Muscle layer of colon (tissue), 2 donors: ENCODE results near the gene RNF150.
A peak's percentile ranks its signal among the peaks of the same experiment; 100 is the strongest.

ENCODE experiments used
- H3K27ac ChIP-seq: one replicate; pipeline ENCODE4 v1.7.0; 2013; ENCODE audit warnings: low read depth, mild to moderate bottlenecking, low read length, moderate library complexity
- H3K27me3 ChIP-seq, 2 donors: one replicate each; pipeline ENCODE4 v1.7.0; 2013; ENCODE audit warnings: low read length in 2 of 2, mild to moderate bottlenecking in 2 of 2; ENCODE audit not compliant: insufficient read depth in 2 of 2, control insufficient read depth in 1 of 2
- H3K36me3 ChIP-seq: one replicate; pipeline ENCODE4 v1.7.0; 2013; ENCODE audit warnings: mild to moderate bottlenecking, low read length; ENCODE audit not compliant: insufficient read depth
- H3K4me1 ChIP-seq: one replicate; pipeline ENCODE4 v1.7.0; 2013; ENCODE audit warnings: mild to moderate bottlenecking, low read length; ENCODE audit not compliant: insufficient read depth
- H3K4me3 ChIP-seq, 2 donors: one replicate each; pipeline ENCODE4 v1.7.0; 2013; ENCODE audit warnings: low read length in 2 of 2, low read depth in 1 of 2, mild to moderate bottlenecking in 1 of 2, moderate library complexity in 1 of 2
- H3K9ac ChIP-seq: one replicate; pipeline ENCODE4 v1.7.0; 2013; ENCODE audit warnings: low read length
- H3K9me3 ChIP-seq: one replicate; pipeline ENCODE4 v1.7.0; 2013; ENCODE audit warnings: mild to moderate bottlenecking, low read length
- donor health status: abdominal sarcoma.
- donor health status: Adenocarcinoma of cecum.

The RNF150 gene

GRCh38 chr4:140871368-140871767, 261.9 kb downstream of the RNF150 start:
- Histone ChIP-seq H3K4me3 (no peak overlapping the region), H3K4me1 (peaks cover 11% of the 10 kb centered on the region), H3K36me3 (peaks cover 10% of the 10 kb centered on the region), H3K27me3 (no peaks in the 10 kb centered on the region), H3K9ac (no peak overlapping the region), H3K27ac (no peak overlapping the region), H3K9me3 (no peaks in the 10 kb centered on the region)

GRCh38 chr4:140870427-140870826, 262.8 kb downstream of the RNF150 start:
- H3K4me1 ChIP-seq, result peaks cover 20% of the 10 kb centered on the region
- no peaks in the 10 kb centered on the region for H3K27me3 ChIP-seq
- peaks cover 10% of the 10 kb centered on the region for H3K36me3 ChIP-seq
- no peak overlapping the region for H3K27ac ChIP-seq
- no peaks in the 10 kb centered on the region for H3K9me3 ChIP-seq
- H3K4me3 ChIP-seq, result no peak overlapping the region
- no peak overlapping the region for H3K9ac ChIP-seq

GRCh38 chr4:140869446-140869845, 263.8 kb downstream of the RNF150 start:
- peaks cover 10% of the 10 kb centered on the region for H3K36me3 ChIP-seq
- no peak overlapping the region for H3K4me3 ChIP-seq
- H3K9me3 ChIP-seq, result no peaks in the 10 kb centered on the region
- H3K27ac ChIP-seq, result no peak overlapping the region
- H3K27me3 ChIP-seq, result no peaks in the 10 kb centered on the region
- H3K9ac ChIP-seq, result no peak overlapping the region
- peaks cover 24% of the 10 kb centered on the region for H3K4me1 ChIP-seq

GRCh38 chr4:140867356-140867755, 265.9 kb downstream of the RNF150 start:
- peaks cover 24% of the 10 kb centered on the region for H3K4me1 ChIP-seq
- H3K9me3 ChIP-seq, result no peaks in the 10 kb centered on the region
- H3K27ac ChIP-seq, result peak overlapping the region; percentile 48
- peaks cover 10% of the 10 kb centered on the region for H3K36me3 ChIP-seq
- no peak overlapping the region for H3K9ac ChIP-seq
- no peaks in the 10 kb centered on the region for H3K27me3 ChIP-seq
- no peak overlapping the region for H3K4me3 ChIP-seq

GRCh38 chr4:140866492-140867005, 266.7 kb downstream of the RNF150 start:
- Histone ChIP-seq H3K9ac (no peak overlapping the region), H3K36me3 (peaks cover 10% of the 10 kb centered on the region), H3K27me3 (no peaks in the 10 kb centered on the region), H3K27ac (peak overlapping the region; percentile 3), H3K9me3 (no peaks in the 10 kb centered on the region), H3K4me1 (peaks cover 25% of the 10 kb centered on the region), H3K4me3 (no peak overlapping the region)

- no peak overlapping the region for H3K9ac ChIP-seq
- H3K36me3 ChIP-seq, result peaks cover 10% of the 10 kb centered on the region
- H3K4me1 ChIP-seq, result peaks cover 22% of the 10 kb centered on the region
- no peaks in the 10 kb centered on the region for H3K27me3 ChIP-seq
- H3K27ac ChIP-seq, result peak overlapping the region; percentile 3
- no peaks in the 10 kb centered on the region for H3K9me3 ChIP-seq
- H3K4me3 ChIP-seq, result no peak overlapping the region
Measured at GRCh38 chr4:140865253-140866217, 267.7 kb downstream of the RNF150 start.

GRCh38 chr4:140863197-140863596, 270.1 kb downstream of the RNF150 start:
- no peak overlapping the region for H3K9ac ChIP-seq
- H3K9me3 ChIP-seq, result no peaks in the 10 kb centered on the region
- H3K4me1 ChIP-seq, result peaks cover 29% of the 10 kb centered on the region
- no peak overlapping the region for H3K4me3 ChIP-seq
- no peaks in the 10 kb centered on the region for H3K27me3 ChIP-seq
- no peak overlapping the region for H3K27ac ChIP-seq
- H3K36me3 ChIP-seq, result peaks cover 10% of the 10 kb centered on the region

GRCh38 chr4:140862177-140862442, 271.2 kb downstream of the RNF150 start:
- H3K27me3 ChIP-seq, result no peaks in the 10 kb centered on the region
- H3K36me3 ChIP-seq, result no peaks in the 10 kb centered on the region
- H3K27ac ChIP-seq, result no peak overlapping the region
- no peak overlapping the region for H3K9ac ChIP-seq
- H3K4me1 ChIP-seq, result peaks cover 29% of the 10 kb centered on the region
- no peak overlapping the region for H3K4me3 ChIP-seq
- H3K9me3 ChIP-seq, result no peaks in the 10 kb centered on the region

GRCh38 chr4:140861359-140862176, 271.7 kb downstream of the RNF150 start:
- Histone ChIP-seq H3K4me3 (no peak overlapping the region), H3K27me3 (no peaks in the 10 kb centered on the region), H3K9me3 (no peaks in the 10 kb centered on the region), H3K27ac (peak overlapping the region; percentile 6), H3K4me1 (peaks cover 32% of the 10 kb centered on the region), H3K36me3 (no peaks in the 10 kb centered on the region), H3K9ac (no peak overlapping the region)

GRCh38 chr4:140858897-140859296, 274.4 kb downstream of the RNF150 start:
- H3K27me3 ChIP-seq, result no peaks in the 10 kb centered on the region
- no peaks in the 10 kb centered on the region for H3K9me3 ChIP-seq
- H3K27ac ChIP-seq, result no peak overlapping the region
- no peak overlapping the region for H3K4me3 ChIP-seq
- no peak overlapping the region for H3K9ac ChIP-seq
- H3K36me3 ChIP-seq, result no peaks in the 10 kb centered on the region
- peaks cover 23% of the 10 kb centered on the region for H3K4me1 ChIP-seq

- Histone ChIP-seq H3K9me3 (no peaks in the 10 kb centered on the region), H3K36me3 (no peaks in the 10 kb centered on the region), H3K4me3 (peak overlapping the region in 1 of 2 donors; percentile 3), H3K9ac (no peak overlapping the region), H3K4me1 (peaks cover 23% of the 10 kb centered on the region), H3K27ac (peak overlapping the region; percentile 7), H3K27me3 (no peaks in the 10 kb centered on the region)
Measured at GRCh38 chr4:140857111-140857510, 276.2 kb downstream of the RNF150 start.
